OCI-LY7 (cell line): Measurements from ENCODE around the gene COL28A1.

ENCODE experiments used
- EZH2phosphoT487 ChIP-seq: fragments of 200-600 bp; sonication (generic); IDR thresholded peaks from 2 replicates; pipeline ENCODE4 v1.6.1; 2018; ENCODE audit warnings: low read depth, borderline replicate concordance, mild to moderate bottlenecking, mixed run types, antibody characterized with exemption, low read length, moderate library complexity, mixed read lengths
- TF ChIP-seq, protein P1 (sequence below): fragments of 200-600 bp; sonication (generic); conservative IDR thresholded peaks from 2 replicates; pipeline ENCODE4 v1.5.1; 2014; ENCODE audit warnings: mild to moderate bottlenecking, antibody characterized with exemption, low read length, moderate library complexity, mixed read lengths

DNA sequence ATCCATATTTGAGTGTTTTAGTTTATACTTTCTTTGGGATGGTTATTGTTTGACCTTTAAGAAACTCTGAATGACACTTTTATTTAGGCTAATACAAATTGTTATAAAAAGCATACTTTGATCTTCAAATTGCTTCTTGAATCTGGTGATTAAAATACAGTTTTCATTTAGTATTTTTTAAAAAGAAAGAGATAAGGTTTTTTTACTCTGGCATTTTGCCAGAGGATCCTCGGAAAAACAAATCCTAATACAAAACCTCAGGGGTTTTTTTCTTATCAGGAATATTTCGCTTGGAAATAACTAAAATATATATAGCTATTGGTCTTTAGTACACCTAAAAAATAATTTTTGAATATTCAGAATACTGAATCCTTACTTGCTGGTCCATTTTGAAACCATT, 48.1 kb upstream of the COL28A1 start:
- TF ChIP-seq, protein P1, sequence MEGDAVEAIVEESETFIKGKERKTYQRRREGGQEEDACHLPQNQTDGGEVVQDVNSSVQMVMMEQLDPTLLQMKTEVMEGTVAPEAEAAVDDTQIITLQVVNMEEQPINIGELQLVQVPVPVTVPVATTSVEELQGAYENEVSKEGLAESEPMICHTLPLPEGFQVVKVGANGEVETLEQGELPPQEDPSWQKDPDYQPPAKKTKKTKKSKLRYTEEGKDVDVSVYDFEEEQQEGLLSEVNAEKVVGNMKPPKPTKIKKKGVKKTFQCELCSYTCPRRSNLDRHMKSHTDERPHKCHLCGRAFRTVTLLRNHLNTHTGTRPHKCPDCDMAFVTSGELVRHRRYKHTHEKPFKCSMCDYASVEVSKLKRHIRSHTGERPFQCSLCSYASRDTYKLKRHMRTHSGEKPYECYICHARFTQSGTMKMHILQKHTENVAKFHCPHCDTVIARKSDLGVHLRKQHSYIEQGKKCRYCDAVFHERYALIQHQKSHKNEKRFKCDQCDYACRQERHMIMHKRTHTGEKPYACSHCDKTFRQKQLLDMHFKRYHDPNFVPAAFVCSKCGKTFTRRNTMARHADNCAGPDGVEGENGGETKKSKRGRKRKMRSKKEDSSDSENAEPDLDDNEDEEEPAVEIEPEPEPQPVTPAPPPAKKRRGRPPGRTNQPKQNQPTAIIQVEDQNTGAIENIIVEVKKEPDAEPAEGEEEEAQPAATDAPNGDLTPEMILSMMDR = no peak
- no peak for TF ChIP-seq EZH2phosphoT487
